Measurements from ENCODE around the gene TSPAN16. TPM values are rescaled to one million over a fixed set of nuclear protein-coding genes. Genes with fewer than 3 reads are reported as not detected.
A peak's percentile ranks its signal among the peaks of the same experiment; 100 is the strongest.

TSPAN16 gene
- total RNA-seq, 4 donors from 2014 or later, result not detected

DNA sequence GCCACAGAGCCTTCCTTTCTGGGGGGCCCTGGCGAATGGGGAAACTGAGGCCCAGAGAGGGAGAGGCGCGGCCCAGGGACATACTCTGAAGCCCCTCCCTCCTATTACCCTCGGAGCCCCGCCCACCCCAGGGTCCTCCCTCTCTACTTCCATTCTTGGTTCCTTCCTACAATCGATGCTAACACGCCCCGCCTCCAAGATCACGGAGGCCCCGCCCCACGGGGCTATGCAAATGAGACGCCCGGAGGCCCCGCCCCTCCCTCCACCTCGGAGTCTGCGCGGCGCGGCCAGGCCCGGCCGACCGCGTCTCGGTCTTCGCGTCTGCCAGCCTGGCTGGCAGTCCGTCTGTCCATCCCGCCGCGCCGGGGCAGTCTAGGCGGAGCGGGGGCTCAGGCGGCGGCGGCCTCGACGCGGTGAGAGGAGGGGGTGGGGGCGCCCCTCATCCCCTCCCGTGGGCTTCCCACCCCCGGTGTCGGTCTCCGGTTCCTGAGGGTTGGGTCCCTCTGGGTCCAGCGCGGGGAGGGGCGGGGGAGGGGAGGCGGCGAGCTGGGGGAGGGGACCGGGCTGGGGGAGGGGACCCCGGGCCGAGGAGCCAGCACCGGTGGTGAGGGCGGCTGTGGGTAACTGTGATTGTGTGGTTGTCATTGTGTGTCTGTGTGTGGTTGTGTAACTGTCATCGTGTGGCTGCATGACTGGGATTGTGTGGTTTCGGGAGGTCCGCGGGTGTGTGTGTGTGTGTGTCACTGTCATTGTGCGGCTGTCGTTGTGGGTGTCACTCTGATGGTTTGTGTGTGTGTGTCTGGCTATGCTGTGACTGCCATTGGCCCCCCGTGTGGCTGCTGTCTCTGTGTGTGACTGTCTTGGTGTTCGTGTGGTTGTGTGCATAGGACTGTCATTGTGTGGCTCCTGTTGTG is 59.5 kb downstream of the TSPAN16 start, which contains the start of gene PLPPR2:
PLPPR2 (plus strand) TSS at position 273 of the 914 bp plus-strand sequence. CDS start 2,242 bp downstream, outside the sequence.
- H3K9me3 ChIP-seq, result no peaks in the 10 kb centered on the region
- in situ Hi-C loops (cut with MboI; ENCODE audit: low pct_ligation_motif_present in 1 of 4, low pct_unique_long_range_greater_than_20kb in 1 of 4, low sequenced_read_pairs in 3 of 4), result no loop called here
- intact Hi-C loops (cut with DNase I; ENCODE audit: low total_unique reads), result no loop called here
- no peaks in the 10 kb centered on the region for H3K27me3 ChIP-seq
- peak within 1 kb of the TSS; percentile 43 to 60 (median 52) for H3K4me3 ChIP-seq
- peaks cover 0 to 12% (median 8%) of the 10 kb centered on the region in 4 donors for H3K4me1 ChIP-seq
- no peaks in the 10 kb centered on the region for H3K36me3 ChIP-seq
- TF ChIP-seq POLR2AphosphoS5 (IDR thresholded peaks at IDR 0.05) (peak; percentile 42 to 67 (median 57)), POLR2A (IDR thresholded peaks at IDR 0.05) (peak; percentile 31), EP300 (IDR thresholded peaks at IDR 0.05; ENCODE audit: low read depth) (no peak)
- DNase-seq, result peak; percentile 93
- 9 to 10% methylated on average over 2 to 28 of the region's 62 CpGs for WGBS, 2 donors (ENCODE audit: low coverage in 1 of 2)
- H3K27ac ChIP-seq, result peak within 1 kb of the TSS; percentile 59 to 73 (median 66)

- no peak for DNase-seq
- Histone ChIP-seq H3K4me1 (peaks cover 0 to 12% (median 8%) of the 10 kb centered on the region in 4 donors), H3K36me3 (no peaks in the 10 kb centered on the region), H3K27ac (peak overlapping the region in 1 of 4 donors; percentile 60), H3K4me3 (peak overlapping the region in 2 of 4 donors; percentile 56 to 60), H3K27me3 (no peaks in the 10 kb centered on the region), H3K9me3 (no peaks in the 10 kb centered on the region)
- in situ Hi-C loops (cut with MboI; ENCODE audit: low pct_ligation_motif_present in 1 of 4, low pct_unique_long_range_greater_than_20kb in 1 of 4, low sequenced_read_pairs in 3 of 4) (no loop called here), intact Hi-C loops (cut with DNase I; ENCODE audit: low total_unique reads) (no loop called here)
- 86% methylated on average over 6 of the region's 6 CpGs; no CpG with 5 or more reads in 1 of the 2 donors for WGBS, 2 donors (ENCODE audit: low coverage in 1 of 2)
- TF ChIP-seq POLR2AphosphoS5 (IDR thresholded peaks at IDR 0.05) (no peak), POLR2A (IDR thresholded peaks at IDR 0.05) (no peak), CTCF (IDR thresholded peaks at IDR 0.05) (no peak), EP300 (IDR thresholded peaks at IDR 0.05; ENCODE audit: low read depth) (no peak)
Measured at GRCh38 chr19:11356074-11356397, 60.1 kb downstream of the TSPAN16 start.

DNA sequence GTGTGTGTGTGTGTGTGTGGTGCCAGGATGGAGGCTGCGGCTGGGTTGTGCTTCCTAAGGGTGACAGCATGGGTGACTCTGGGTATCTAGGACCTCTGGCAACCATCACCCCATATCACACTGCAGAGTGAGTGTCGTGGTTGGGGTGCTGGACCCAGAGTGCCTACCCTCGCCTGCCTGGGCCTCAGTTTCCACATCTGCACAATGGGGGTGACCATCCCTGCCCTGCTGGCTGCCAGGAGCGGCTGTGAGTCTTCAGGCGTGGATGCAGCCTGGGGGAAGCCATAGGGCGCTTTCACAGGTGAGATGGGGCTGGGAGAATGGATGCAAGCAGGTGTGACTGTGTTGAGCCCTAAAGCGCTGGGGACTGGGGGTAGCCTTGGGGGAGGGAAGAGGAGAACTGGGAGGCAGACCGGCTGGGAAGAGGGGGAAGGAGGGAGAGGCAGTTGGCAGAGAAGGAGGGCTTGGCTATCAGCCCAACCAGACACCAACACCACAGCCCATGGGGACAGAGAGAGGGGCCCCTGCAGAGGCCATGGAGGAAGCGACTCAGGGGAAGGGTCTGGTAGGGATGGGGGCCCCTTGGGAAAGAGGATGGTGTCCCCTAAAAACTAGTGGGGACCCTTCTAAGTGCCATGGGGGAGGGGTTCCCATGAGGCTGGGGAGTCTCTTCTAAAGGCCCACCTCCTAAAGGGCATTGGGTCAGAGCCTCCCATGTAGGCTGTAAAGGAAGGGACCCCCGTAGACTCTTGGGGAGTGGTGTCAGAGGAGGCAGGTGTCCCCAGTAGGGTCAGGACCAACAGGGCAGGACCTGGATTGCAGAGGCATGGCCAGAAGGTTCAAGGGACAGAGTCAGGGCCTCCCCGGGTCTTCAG is 61.0 kb downstream of the TSPAN16 start:
- 67 to 83% methylated on average over 3 to 11 of the region's 11 CpGs for WGBS, 2 donors (ENCODE audit: low coverage in 1 of 2)
- no peak for DNase-seq
- TF ChIP-seq POLR2A (IDR thresholded peaks at IDR 0.05) (no peak), POLR2AphosphoS5 (IDR thresholded peaks at IDR 0.05) (no peak), CTCF (IDR thresholded peaks at IDR 0.05) (no peak), EP300 (IDR thresholded peaks at IDR 0.05; ENCODE audit: low read depth) (no peak)
- intact Hi-C loops (cut with DNase I; ENCODE audit: low total_unique reads), result no loop called here
- Histone ChIP-seq H3K27ac (no peak overlapping the region), H3K36me3 (no peaks in the 10 kb centered on the region), H3K4me3 (no peak overlapping the region), H3K27me3 (no peaks in the 10 kb centered on the region), H3K9me3 (no peaks in the 10 kb centered on the region), H3K4me1 (peaks cover 0 to 14% (median 12%) of the 10 kb centered on the region in 4 donors)
- in situ Hi-C loops (cut with MboI; ENCODE audit: low pct_ligation_motif_present in 1 of 4, low pct_unique_long_range_greater_than_20kb in 1 of 4, low sequenced_read_pairs in 3 of 4), result no loop called here

- peaks cover 0 to 5% (median 0%) of the 10 kb centered on the region in 4 donors for H3K36me3 ChIP-seq
- no peak for TF ChIP-seq POLR2A (IDR thresholded peaks at IDR 0.05)
- no peak for TF ChIP-seq POLR2AphosphoS5 (IDR thresholded peaks at IDR 0.05)
- TF ChIP-seq CTCF (IDR thresholded peaks at IDR 0.05), result no peak
- no peak for TF ChIP-seq EP300 (IDR thresholded peaks at IDR 0.05; ENCODE audit: low read depth)
- DNase-seq, result no peak
- no peaks in the 10 kb centered on the region for H3K27me3 ChIP-seq
- peaks cover 0 to 16% (median 13%) of the 10 kb centered on the region in 4 donors for H3K4me1 ChIP-seq
- no peak overlapping the region for H3K27ac ChIP-seq
- no peaks in the 10 kb centered on the region for H3K9me3 ChIP-seq
- intact Hi-C loops (cut with DNase I; ENCODE audit: low total_unique reads) (no loop called here), in situ Hi-C loops (cut with MboI; ENCODE audit: low pct_ligation_motif_present in 1 of 4, low pct_unique_long_range_greater_than_20kb in 1 of 4, low sequenced_read_pairs in 3 of 4) (no loop called here)
- WGBS, 2 donors (ENCODE audit: low coverage in 1 of 2), result 87% methylated on average over 11 of the region's 11 CpGs; no CpG with 5 or more reads in 1 of the 2 donors
- no peak overlapping the region for H3K4me3 ChIP-seq
Measured at GRCh38 chr19:11359421-11359820, 63.5 kb downstream of the TSPAN16 start.
